T-cell (primary cell): ENCODE measurements around the gene KCTD11. TPM values are rescaled to one million over a fixed set of nuclear protein-coding genes. Genes with fewer than 3 reads are reported as not detected.

Experiments used
- ATAC-seq, 4 experiments: fragments of 200-7000 bp in 3 of 4; fragments of 150-1000 bp in 1 of 4; cut with Tn5 transposase; replicated peaks in 1 of 4; 1 replicate in 3 of 4; 2 replicates in 1 of 4; pipeline ENCODE4 v1.10.0; 2021; ENCODE audit warnings: moderate library complexity in 3 of 4, mild to moderate bottlenecking in 2 of 4, moderate number of reproducible peaks in 1 of 4
- CTCF ChIA-PET, 2 donors: fragments of 300-600 bp; sonication (Branson Sonifier 250); formaldehyde crosslinking; loops; one replicate each; lab custom pipeline; 2022; ENCODE audit warnings: antibody characterized with exemption in 2 of 2; lab: Charles Lee
- POLR2A ChIA-PET, 2 donors: fragments of 300-600 bp; sonication (Branson Sonifier 250); formaldehyde crosslinking; loops; one replicate each; lab custom pipeline; 2022; ENCODE audit warnings: antibody characterized with exemption in 2 of 2; lab: Charles Lee
- DNase-seq, 35 experiments: peaks; one replicate each; pipeline versions ENCODE4 v3.0.0 to v3.0.0-alpha.2; 2013 to 2023
- H3K27ac ChIP-seq: one replicate; pipeline ENCODE4 v1.5.1; 2013; ENCODE audit warnings: low read length
- H3K27me3 ChIP-seq, 2 experiments: replicated peaks in 1 of 2; 1 replicate in 1 of 2; 2 replicates in 1 of 2; pipeline versions ENCODE4 v1.6.1 to v1.7.0; 2013; ENCODE audit warnings: low read length in 1 of 2, mixed read lengths in 1 of 2; ENCODE audit not compliant: control insufficient read depth in 2 of 2, insufficient read depth in 2 of 2; ENCODE audit errors: extremely low read depth in 1 of 2
- H3K36me3 ChIP-seq, 2 donors: 1 replicate in 1 of 2; 2 replicates in 1 of 2; pipeline versions ENCODE4 v1.6.1 to v1.7.0; 2013; ENCODE audit warnings: low read length in 1 of 2; ENCODE audit not compliant: control insufficient read depth in 2 of 2, insufficient read depth in 1 of 2; ENCODE audit errors: extremely low read depth in 1 of 2
- H3K4me1 ChIP-seq, 2 experiments: 1 replicate in 1 of 2; 2 replicates in 1 of 2; pipeline versions ENCODE4 v1.6.1 to v1.7.0; 2013; ENCODE audit warnings: low read length in 2 of 2, mixed read lengths in 1 of 2; ENCODE audit not compliant: insufficient read depth in 2 of 2, control insufficient read depth in 1 of 2; ENCODE audit errors: extremely low read depth in 1 of 2
- H3K4me3 ChIP-seq, 2 donors: 1 replicate in 1 of 2; 2 replicates in 1 of 2; pipeline versions ENCODE4 v1.5.1 to v1.7.0; 2013; ENCODE audit warnings: mild to moderate bottlenecking in 2 of 2, low read length in 1 of 2, moderate library complexity in 1 of 2; ENCODE audit not compliant: control insufficient read depth in 1 of 2; ENCODE audit errors: extremely low read depth in 1 of 2
- H3K9me3 ChIP-seq: 2 replicates; pipeline ENCODE4 v1.7.0; 2013
- H3K27ac Mint-ChIP-seq, 2 donors: one replicate each; pipeline ENCODE4 v1.8.0; 2020 to 2021; ENCODE audit warnings: mild to moderate bottlenecking in 2 of 2, mixed read lengths in 2 of 2
- H3K27me3 Mint-ChIP-seq, 2 donors: one replicate each; pipeline ENCODE4 v1.8.0; 2021 to 2022; ENCODE audit warnings: mixed read lengths in 2 of 2
- H3K36me3 Mint-ChIP-seq: one replicate; pipeline ENCODE4 v1.8.0; 2021; ENCODE audit warnings: mixed read lengths
- H3K4me1 Mint-ChIP-seq, 3 donors: one replicate each; pipeline ENCODE4 v1.8.0; 2020 to 2022; ENCODE audit warnings: mixed read lengths in 3 of 3, mild to moderate bottlenecking in 1 of 3
- H3K4me3 Mint-ChIP-seq, 3 donors: one replicate each; pipeline ENCODE4 v1.8.0; 2020 to 2022; ENCODE audit warnings: mild to moderate bottlenecking in 3 of 3, mixed read lengths in 3 of 3, moderate library complexity in 3 of 3
- H3K9me3 Mint-ChIP-seq, 3 donors: one replicate each; pipeline ENCODE4 v1.8.0; 2020 to 2022; ENCODE audit warnings: mixed read lengths in 3 of 3
- WGBS: methylation state at CpG from one replicate; pipeline ENCODE4 v1.1.5; 2013; ENCODE audit warnings: missing lambda C conversion rate; ENCODE audit not compliant: insufficient coverage; 5-methylcytosine and 5-hydroxymethylcytosine counted together
- total RNA-seq, 35 experiments: library from RNA in 6 of 35; stranded (reverse) in 6 of 35; fragments of 120-200 nt in 1 of 35; gene quantifications; one replicate each; pipeline versions ENCODE4 v1.2.1 to v1.2.4 and lab custom pipeline; 2013 to 2026

KCTD11 gene
- total RNA-seq, 5 donors from 2014 or later (not counting 1 experiment from before 2014, with no cell fraction given): 2.4 to 7.3 (median 4.8) TPM

- H3K27me3 ChIP-seq: peaks cover 0 to 2% of the 10 kb centered on the region in 2 experiments
- peaks cover 7 to 46% of the 10 kb centered on the region in 2 donors for H3K36me3 ChIP-seq
- Mint-ChIP-seq H3K36me3 (peaks cover 47% of the 10 kb centered on the region), H3K4me3 (peak overlapping the region; percentile 80 to 96 (median 93)), H3K4me1 (peaks cover 48 to 56% (median 53%) of the 10 kb centered on the region in 3 donors), H3K27ac (peak overlapping the region; percentile 96 to 97), H3K9me3 (no peaks in the 10 kb centered on the region), H3K27me3 (no peaks in the 10 kb centered on the region)
- 0% methylated on average over 3 of the region's 14 CpGs for WGBS
- H3K4me3 ChIP-seq: peak overlapping the region; percentile 76 to 99
- POLR2A ChIA-PET: interaction anchor here (0.5 to 1.5 kb wide), 8 partner anchors 21 to 842 kb away, joined by 3 to 10 read pairs (median 4); partner anchors contain the start of genes ACAP1 (in 1 of the 2), C17orf100 (in 1 of the 2) and MED31 (in 1 of the 2)
- peak overlapping the region; percentile 98 for H3K27ac ChIP-seq
- H3K9me3 ChIP-seq: no peaks in the 10 kb centered on the region
- peak; percentile 65 to 96 (median 90) for DNase-seq
- CTCF ChIA-PET: interaction anchor here (0.6 to 1.9 kb wide), 5 partner anchors 9 to 261 kb away, joined by 3 to 10 read pairs (median 4); partner anchors contain the start of genes ACAP1 (in 1 of the 2) and NEURL4 (in 1 of the 2)
- H3K4me1 ChIP-seq: peaks cover 15 to 65% of the 10 kb centered on the region in 2 experiments
- ATAC-seq: peak; percentile 27 to 43 (median 28)
Observed at GRCh38 chr17:7308625-7309433, 43.1 kb upstream of the KCTD11 start.

GRCh38 chr17:7309628-7310027, 42.3 kb upstream of the KCTD11 start:
- Mint-ChIP-seq H3K36me3 (peaks cover 47% of the 10 kb centered on the region), H3K4me1 (peaks cover 56 to 64% (median 61%) of the 10 kb centered on the region in 3 donors), H3K27ac (peak overlapping the region; percentile 96 to 97), H3K27me3 (no peaks in the 10 kb centered on the region), H3K9me3 (no peaks in the 10 kb centered on the region), H3K4me3 (peak overlapping the region; percentile 80 to 96 (median 93))
- Histone ChIP-seq H3K9me3 (no peaks in the 10 kb centered on the region), H3K27ac (peak overlapping the region; percentile 98), H3K36me3 (peaks cover 7 to 51% of the 10 kb centered on the region in 2 donors), H3K4me3 (peak overlapping the region; percentile 61 to 76), H3K27me3 (peaks cover 0 to under 1% of the 10 kb centered on the region in 2 experiments), H3K4me1 (peaks cover 23 to 73% of the 10 kb centered on the region in 2 experiments)
- 65% methylated on average over 12 of the region's 12 CpGs for WGBS
- ChIA-PET POLR2A (interaction anchor here (0.5 to 1.5 kb wide), 8 partner anchors 20 to 841 kb away, joined by 3 to 10 read pairs (median 4); partner anchors contain the start of genes C17orf100 (in 1 of the 2) and MED31 (in 1 of the 2)), CTCF (interaction anchor here (0.6 to 1.9 kb wide), 5 partner anchors 8 to 262 kb away, joined by 3 to 10 read pairs (median 4); partner anchors contain the start of genes ACAP1 (in 1 of the 2) and NEURL4 (in 1 of the 2))
- DNase-seq: no peak
- ATAC-seq: no peak

GRCh38 chr17:7311110-7311705, 40.8 kb upstream of the KCTD11 start:
- WGBS: 63% methylated on average over 3 of the region's 7 CpGs

GRCh38 chr17:7312432-7313087, 39.4 kb upstream of the KCTD11 start:
- POLR2A ChIA-PET: interaction anchor here in 1 of 2 donors (0.6 kb wide), 2 partner anchors 31 to 297 kb away, joined by 3 to 6 read pairs; partner anchors contain the start of gene SLC2A4
- peaks cover 51% of the 10 kb centered on the region for H3K36me3 Mint-ChIP-seq
- Histone ChIP-seq H3K27ac (peak overlapping the region; percentile 13), H3K4me1 (peaks cover 22 to 75% of the 10 kb centered on the region in 2 experiments), H3K9me3 (no peaks in the 10 kb centered on the region), H3K27me3 (no peaks in the 10 kb centered on the region), H3K4me3 (no peak overlapping the region), H3K36me3 (peaks cover 7 to 65% of the 10 kb centered on the region in 2 donors)
- no CpG with 5 or more reads among the region's 7 CpGs for WGBS
- peaks cover 66 to 72% (median 70%) of the 10 kb centered on the region in 3 donors for H3K4me1 Mint-ChIP-seq
- H3K4me3 Mint-ChIP-seq: peak overlapping the region; percentile 21 to 84 (median 80)
- DNase-seq: no peak
- ATAC-seq: no peak
- CTCF ChIA-PET: interaction anchor here in 1 of 2 donors (0.5 kb wide), 1 partner anchor 257 kb away, joined by 7 read pairs; no protein-coding TSS in a partner anchor
- H3K27ac Mint-ChIP-seq: peak overlapping the region; percentile 55 to 91
- no peaks in the 10 kb centered on the region for H3K27me3 Mint-ChIP-seq
- H3K9me3 Mint-ChIP-seq: no peaks in the 10 kb centered on the region

More at GRCh38 chr17:7311110-7311705, 40.8 kb upstream of the KCTD11 start:
- Mint-ChIP-seq H3K9me3 (no peaks in the 10 kb centered on the region), H3K4me3 (peak overlapping the region in 2 of 3 donors; percentile 80 to 96), H3K27ac (peak overlapping the region; percentile 96 to 97), H3K4me1 (peaks cover 65 to 73% (median 69%) of the 10 kb centered on the region in 3 donors), H3K36me3 (peaks cover 47% of the 10 kb centered on the region), H3K27me3 (no peaks in the 10 kb centered on the region)
- Histone ChIP-seq H3K36me3 (peaks cover 7 to 56% of the 10 kb centered on the region in 2 donors), H3K4me3 (no peak overlapping the region), H3K27me3 (no peaks in the 10 kb centered on the region), H3K27ac (peak overlapping the region; percentile 98), H3K9me3 (no peaks in the 10 kb centered on the region), H3K4me1 (peaks cover 24 to 78% of the 10 kb centered on the region in 2 experiments)
- ChIA-PET CTCF (interaction anchor here in 1 of 2 donors (1.1 kb wide), 1 partner anchor 265 kb away, joined by 3 read pairs; no protein-coding TSS in a partner anchor), POLR2A (interaction anchor here in 1 of 2 donors (0.7 kb wide), 1 partner anchor 34 kb away, joined by 3 read pairs; no protein-coding TSS in a partner anchor)
- no peak for DNase-seq
- ATAC-seq: no peak

GRCh38 chr17:7313088-7313889, 38.7 kb upstream of the KCTD11 start:
- Mint-ChIP-seq H3K27me3 (no peaks in the 10 kb centered on the region), H3K36me3 (peaks cover 55% of the 10 kb centered on the region), H3K9me3 (no peaks in the 10 kb centered on the region), H3K4me3 (peak overlapping the region; percentile 80 to 84 (median 80)), H3K4me1 (peaks cover 66 to 72% (median 70%) of the 10 kb centered on the region in 3 donors), H3K27ac (peak overlapping the region; percentile 51 to 91)
- Histone ChIP-seq H3K27me3 (no peaks in the 10 kb centered on the region), H3K36me3 (peaks cover 13 to 72% of the 10 kb centered on the region in 2 donors), H3K9me3 (no peaks in the 10 kb centered on the region), H3K4me1 (peaks cover 22 to 73% of the 10 kb centered on the region in 2 experiments), H3K27ac (peak overlapping the region; percentile 25), H3K4me3 (no peak overlapping the region)
- CTCF ChIA-PET: interaction anchor here in 1 of 2 donors (0.5 kb wide), 1 partner anchor 256 kb away, joined by 7 read pairs; no protein-coding TSS in a partner anchor
- DNase-seq (no peak), ATAC-seq (no peak)
- 88% methylated on average over 4 of the region's 7 CpGs for WGBS
- POLR2A ChIA-PET: interaction anchor here in 1 of 2 donors (0.6 kb wide), 1 partner anchor 298 kb away, joined by 3 read pairs; no protein-coding TSS in a partner anchor
